Mesodermal cell (in vitro differentiated cells): ENCODE measurements around the gene WDR54.

Experiments used
- H3K27ac ChIP-seq: 2 replicates; pipeline ENCODE4 v1.7.0; 2013; ENCODE audit warnings: mild to moderate bottlenecking, low read depth, low read length, moderate library complexity; ENCODE audit not compliant: severe bottlenecking
- H3K36me3 ChIP-seq: 2 replicates; pipeline ENCODE4 v1.7.1; 2013; ENCODE audit warnings: mild to moderate bottlenecking, low read length, moderate library complexity; ENCODE audit not compliant: control insufficient read depth, insufficient read depth
- H3K4me1 ChIP-seq: one replicate; pipeline ENCODE4 v1.7.1; 2013; ENCODE audit warnings: mild to moderate bottlenecking, low read length; ENCODE audit not compliant: insufficient read depth, control insufficient read depth, poor library complexity, severe bottlenecking
- H3K4me3 ChIP-seq: 2 replicates; pipeline ENCODE4 v1.7.0; 2013; ENCODE audit warnings: low read length, control low read depth, mild to moderate bottlenecking; ENCODE audit not compliant: insufficient read depth, poor library complexity, severe bottlenecking; ENCODE audit errors: extremely low read depth
- H3K9me3 ChIP-seq: 2 replicates; pipeline ENCODE4 v1.7.1; 2013; ENCODE audit warnings: mild to moderate bottlenecking, low read length, moderate library complexity; ENCODE audit not compliant: control insufficient read depth
- WGBS, 2 experiments: methylation state at CpG; one replicate each; pipeline ENCODE4 v1.1.5; 2013; ENCODE audit warnings: missing lambda C conversion rate in 2 of 2; ENCODE audit not compliant: insufficient coverage in 2 of 2; 5-methylcytosine and 5-hydroxymethylcytosine counted together

Gene WDR54

GRCh38 chr2:74406035-74406434, 15.5 kb upstream of the WDR54 start:
- no peaks in the 10 kb centered on the region for H3K4me1 ChIP-seq
- H3K36me3 ChIP-seq, result no peaks in the 10 kb centered on the region
- no peak overlapping the region for H3K4me3 ChIP-seq
- no peak overlapping the region for H3K27ac ChIP-seq
- no peaks in the 10 kb centered on the region for H3K9me3 ChIP-seq

GRCh38 chr2:74407682-74408081, 13.8 kb upstream of the WDR54 start:
- Histone ChIP-seq H3K4me3 (no peak overlapping the region), H3K9me3 (no peaks in the 10 kb centered on the region), H3K4me1 (no peaks in the 10 kb centered on the region), H3K27ac (no peak overlapping the region), H3K36me3 (no peaks in the 10 kb centered on the region)
- 92 to 94% methylated on average over 5 of the region's 5 CpGs for WGBS, 2 experiments

DNA sequence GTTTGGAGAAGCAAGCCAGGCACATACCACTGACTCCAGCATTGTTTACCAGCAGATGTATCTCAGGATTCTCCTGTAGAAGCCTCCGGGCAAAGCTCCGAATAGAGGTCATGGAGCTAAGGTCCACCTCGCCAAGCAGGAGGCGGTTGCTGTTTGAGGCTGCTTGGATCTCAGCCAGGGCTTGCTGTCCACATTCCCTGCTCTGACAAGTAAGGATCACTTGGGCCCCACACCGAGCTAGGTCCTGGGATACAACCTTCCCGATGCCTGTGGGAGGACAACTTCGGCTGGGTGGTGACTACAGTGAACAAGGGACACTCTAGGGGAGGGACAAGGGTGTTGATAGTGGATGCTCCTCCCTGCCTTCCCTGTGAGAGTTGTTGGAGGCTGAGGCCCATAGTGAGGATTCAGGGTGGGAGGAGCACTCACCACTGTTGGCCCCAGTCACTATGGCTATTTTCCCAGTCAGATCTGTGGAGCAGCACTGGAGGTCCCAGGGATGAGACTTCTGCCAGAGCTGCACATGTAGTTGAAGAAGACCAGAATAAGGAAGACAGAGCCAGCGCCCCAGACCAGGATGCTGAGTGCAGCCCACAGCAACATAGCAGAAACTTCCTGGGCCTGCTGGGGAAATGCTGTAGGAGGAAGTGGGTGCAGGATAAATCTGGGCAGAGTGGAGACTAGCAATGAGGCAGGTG, 8.4 kb upstream of the WDR54 start:
- no peaks in the 10 kb centered on the region for H3K4me1 ChIP-seq
- WGBS, 2 experiments, result 90 to 95% methylated on average over 8 of the region's 8 CpGs
- no peak overlapping the region for H3K27ac ChIP-seq
- no peaks in the 10 kb centered on the region for H3K36me3 ChIP-seq
- H3K4me3 ChIP-seq, result no peak overlapping the region
- no peaks in the 10 kb centered on the region for H3K9me3 ChIP-seq

DNA sequence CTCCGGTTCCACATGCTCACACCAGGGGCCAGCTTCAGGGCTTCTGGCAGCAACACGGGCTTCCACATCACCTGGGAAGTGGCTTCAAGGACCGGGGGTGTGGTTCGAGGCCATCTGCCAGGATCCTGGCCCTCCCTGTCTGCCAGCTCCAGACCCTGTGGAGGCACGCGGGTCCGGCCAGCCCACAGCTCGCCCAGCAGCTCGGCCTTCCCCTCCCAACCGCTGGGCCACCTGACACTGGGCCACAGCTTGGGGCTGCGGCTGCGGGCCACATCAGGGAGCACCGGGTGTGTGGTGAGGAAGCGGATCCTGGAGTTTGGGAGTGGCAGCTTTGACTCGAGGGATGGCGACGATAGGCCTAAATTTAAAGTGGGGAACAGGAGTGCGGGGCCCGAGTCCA, 7.1 kb upstream of the WDR54 start:
- Histone ChIP-seq H3K4me1 (no peaks in the 10 kb centered on the region), H3K27ac (no peak overlapping the region), H3K4me3 (no peak overlapping the region), H3K36me3 (no peaks in the 10 kb centered on the region), H3K9me3 (no peaks in the 10 kb centered on the region)
- WGBS, 2 experiments, result 91 to 92% methylated on average over 18 to 19 of the region's 19 CpGs

DNA sequence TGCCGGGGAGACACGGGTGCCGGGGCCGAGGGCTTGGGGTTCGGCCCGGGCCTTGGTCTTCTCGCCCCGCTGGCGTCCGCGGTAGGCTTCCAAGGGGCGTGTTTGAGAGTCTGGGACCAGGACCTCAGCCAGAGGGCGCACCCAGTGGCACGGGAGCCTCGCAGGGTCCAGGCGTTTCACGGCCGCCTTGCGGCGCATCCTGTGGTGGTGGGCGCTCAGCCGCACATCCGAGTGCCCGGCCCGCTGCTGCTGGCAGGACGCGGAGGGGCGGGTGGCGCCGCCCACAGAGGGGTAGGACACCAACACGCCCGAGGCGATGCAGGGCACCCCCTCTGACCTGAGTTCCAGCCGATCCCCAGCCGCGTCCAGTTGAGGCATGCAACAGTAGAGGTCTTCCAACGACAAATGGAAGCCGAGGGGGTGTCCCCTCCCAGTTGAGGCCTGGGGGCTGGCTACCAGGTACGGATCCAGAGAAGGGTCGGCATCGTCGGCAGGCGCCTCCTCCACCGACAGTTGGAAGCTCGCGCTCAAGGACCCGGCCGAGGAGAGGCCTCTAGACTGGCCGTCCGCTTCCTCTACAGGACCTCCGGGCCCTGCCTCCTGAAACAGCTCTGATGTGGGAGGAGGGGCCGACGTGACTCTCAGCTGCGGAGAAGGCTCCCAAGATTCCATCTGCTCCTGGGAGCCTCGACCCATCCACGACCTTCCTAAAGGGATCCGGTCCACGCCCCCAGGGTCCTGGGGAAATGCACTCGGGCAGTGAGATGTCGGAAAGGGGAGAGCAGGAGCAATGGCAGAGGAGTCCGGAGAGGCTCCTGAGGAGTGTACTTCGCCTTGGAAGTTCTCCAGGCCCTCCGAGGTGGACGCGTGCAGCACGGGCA, 6.4 kb upstream of the WDR54 start:
- H3K9me3 ChIP-seq, result no peaks in the 10 kb centered on the region
- WGBS, 2 experiments, result 86 to 90% methylated on average over 53 to 64 of the region's 66 CpGs
- H3K4me1 ChIP-seq, result no peaks in the 10 kb centered on the region
- no peak overlapping the region for H3K27ac ChIP-seq
- H3K4me3 ChIP-seq, result no peak overlapping the region
- no peaks in the 10 kb centered on the region for H3K36me3 ChIP-seq

DNA sequence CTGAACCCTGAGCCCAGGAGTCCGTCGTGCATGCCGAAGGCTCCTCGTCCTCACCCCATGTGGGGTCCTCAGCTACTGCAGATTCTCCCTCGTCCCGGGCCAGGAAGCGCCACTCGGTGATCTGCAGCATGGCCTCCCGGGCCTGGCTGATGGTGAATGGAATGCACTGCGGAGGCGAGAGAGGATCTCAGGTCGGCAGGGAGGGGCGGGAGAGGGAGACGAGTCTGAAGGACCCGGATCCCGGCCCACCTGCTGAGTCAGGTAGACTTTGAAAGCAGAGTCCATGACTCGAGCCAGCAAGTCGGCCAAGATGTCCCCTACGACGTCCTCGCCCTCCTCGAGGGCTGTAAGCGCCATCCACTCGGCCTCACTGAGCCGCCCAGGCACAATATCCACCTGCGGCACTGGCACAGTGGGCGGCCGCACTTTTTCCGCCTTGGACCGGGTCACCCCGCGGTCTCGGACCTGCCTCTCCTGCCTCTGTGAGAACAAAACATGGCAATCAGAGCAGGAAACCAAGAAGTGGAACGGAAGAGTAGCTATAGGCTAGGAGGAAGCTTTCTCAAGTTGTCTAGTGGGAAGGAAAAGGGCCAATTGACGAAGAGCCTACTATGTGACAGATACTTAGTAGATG, 5.7 kb upstream of the WDR54 start:
- WGBS, 2 experiments, result 89 to 90% methylated on average over 34 of the region's 35 CpGs
- no peaks in the 10 kb centered on the region for H3K9me3 ChIP-seq
- no peaks in the 10 kb centered on the region for H3K36me3 ChIP-seq
- H3K4me1 ChIP-seq, result no peaks in the 10 kb centered on the region
- H3K4me3 ChIP-seq, result no peak overlapping the region
- no peak overlapping the region for H3K27ac ChIP-seq

GRCh38 chr2:74416778-74417177, 4.8 kb upstream of the WDR54 start:
- Histone ChIP-seq H3K4me3 (no peak overlapping the region), H3K9me3 (no peaks in the 10 kb centered on the region), H3K36me3 (no peaks in the 10 kb centered on the region), H3K27ac (no peak overlapping the region), H3K4me1 (no peaks in the 10 kb centered on the region)
- WGBS, 2 experiments, result 67 to 73% methylated on average over 1 to 3 of the region's 3 CpGs

DNA sequence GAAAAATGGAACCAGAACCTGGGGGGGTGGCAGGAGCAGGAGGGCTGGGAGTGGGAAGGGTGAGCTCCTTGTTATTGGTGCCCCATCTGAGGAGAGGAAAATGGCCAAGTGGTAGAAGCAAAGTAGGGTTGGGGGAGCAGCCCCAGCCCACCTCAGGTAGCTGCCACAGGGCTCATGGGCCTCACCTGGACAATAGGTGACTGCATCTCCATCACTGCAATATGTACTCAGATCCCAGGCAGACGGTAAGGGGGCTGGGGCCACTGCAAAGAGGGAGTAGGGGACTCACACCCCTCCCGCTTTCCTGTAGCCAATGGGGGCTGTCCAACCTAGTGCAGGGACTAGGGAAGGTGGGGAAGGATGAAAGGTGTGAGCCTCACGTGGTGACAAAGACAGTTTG, 4.3 kb upstream of the WDR54 start:
- 90% methylated on average over 2 of the region's 3 CpGs; no CpG with 5 or more reads in 1 of the 2 experiments for WGBS, 2 experiments
- no peaks in the 10 kb centered on the region for H3K9me3 ChIP-seq
- H3K27ac ChIP-seq, result no peak overlapping the region
- H3K36me3 ChIP-seq, result no peaks in the 10 kb centered on the region
- H3K4me3 ChIP-seq, result no peak overlapping the region
- H3K4me1 ChIP-seq, result peaks cover under 1% of the 10 kb centered on the region

DNA sequence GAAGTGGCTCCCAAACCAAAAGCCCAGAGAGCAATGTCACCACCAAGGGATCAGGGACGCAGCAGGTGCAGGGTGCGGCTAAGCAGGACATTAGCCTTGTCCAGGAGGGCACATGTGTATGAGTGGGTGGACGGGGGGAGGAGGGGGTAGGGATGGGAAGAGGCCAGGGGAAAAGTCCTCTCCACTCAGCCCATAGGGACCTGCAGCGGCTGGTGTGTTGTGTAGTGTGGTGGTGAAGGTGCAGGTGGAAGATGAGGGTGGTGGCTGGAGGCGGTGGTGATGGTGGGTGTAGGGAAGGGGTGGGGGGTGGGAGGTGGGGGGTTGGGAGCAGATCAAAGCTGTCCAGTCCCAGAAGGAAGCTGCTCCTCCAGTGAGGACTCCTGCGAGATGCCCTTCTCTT, 3.8 kb upstream of the WDR54 start:
- H3K4me3 ChIP-seq, result no peak overlapping the region
- no peaks in the 10 kb centered on the region for H3K36me3 ChIP-seq
- no peak overlapping the region for H3K27ac ChIP-seq
- H3K4me1 ChIP-seq, result peaks cover 2% of the 10 kb centered on the region
- WGBS, 2 experiments, result 84 to 89% methylated on average over 1 to 4 of the region's 6 CpGs
- H3K9me3 ChIP-seq, result no peaks in the 10 kb centered on the region

- WGBS, 2 experiments, result 96 to 98% methylated on average over 23 to 26 of the region's 27 CpGs
- peaks cover 2% of the 10 kb centered on the region for H3K4me1 ChIP-seq
- no peak overlapping the region for H3K4me3 ChIP-seq
- H3K27ac ChIP-seq, result no peak overlapping the region
- no peaks in the 10 kb centered on the region for H3K9me3 ChIP-seq
- H3K36me3 ChIP-seq, result no peaks in the 10 kb centered on the region
Measured at GRCh38 chr2:74418312-74418711, 3.2 kb upstream of the WDR54 start.
